NT2/D1 (cell line): ENCODE data around the gene RANBP1.

Source experiments
- SUZ12 ChIP-seq: IDR thresholded peaks from 2 replicates; pipeline ENCODE4 v1.6.1; 2011; ENCODE audit not compliant: insufficient read length, insufficient read depth; ENCODE audit errors: extremely low read depth
- YY1 ChIP-seq: IDR thresholded peaks from 2 replicates; pipeline ENCODE4 v1.6.1; 2011; ENCODE audit not compliant: insufficient read length, insufficient read depth
- ZNF274 ChIP-seq: IDR thresholded peaks from 2 replicates; pipeline ENCODE4 v1.6.1; 2011; ENCODE audit warnings: mild to moderate bottlenecking, low read depth, low read length

GRCh38 chr22:20130731-20131596, 15.1 kb downstream of the RANBP1 start:
- no peak for TF ChIP-seq SUZ12
- no peak for TF ChIP-seq YY1
- no peak for TF ChIP-seq ZNF274
